SK-N-SH (cell line): Measurements from ENCODE around the gene ZNF248.

Experiments used
- CTCF ChIP-seq: fragments of 200-600 bp; sonication (generic); IDR thresholded peaks from 2 replicates; pipeline ENCODE4 v1.6.1; 2017; ENCODE audit warnings: antibody characterized with exemption, mild to moderate bottlenecking, moderate library complexity
- EP300 ChIP-seq, 2 experiments: IDR thresholded peaks; 2 replicates each; pipeline versions ENCODE4 v1.4.0 to v1.6.1; 2012; ENCODE audit warnings: borderline replicate concordance in 1 of 2, low read depth in 1 of 2, low read length in 1 of 2
- FOXJ3 ChIP-seq: sonication (generic); formaldehyde crosslinking; IDR thresholded peaks from 2 replicates; pipeline ENCODE4 v1.5.1; 2020; ENCODE audit warnings: mild to moderate bottlenecking, missing genetic modification reagents
- IRF3 ChIP-seq: fragments of 150-350 bp; IDR thresholded peaks from 2 replicates; pipeline ENCODE4 v1.6.1; 2016; ENCODE audit warnings: mild to moderate bottlenecking, low read depth, low read length
- JUND ChIP-seq: IDR thresholded peaks from 2 replicates; pipeline ENCODE4 v1.4.0; 2012
- POLR2AphosphoS5 ChIP-seq: IDR thresholded peaks from 2 replicates; pipeline ENCODE4 v1.6.1; 2012; ENCODE audit warnings: low read depth, low read length
- RAD21 ChIP-seq: IDR thresholded peaks from 2 replicates; pipeline ENCODE4 v1.6.1; 2012; ENCODE audit warnings: mild to moderate bottlenecking, low read length
- TCF12 ChIP-seq: IDR thresholded peaks from 2 replicates; pipeline ENCODE4 v1.4.0; 2012

DNA sequence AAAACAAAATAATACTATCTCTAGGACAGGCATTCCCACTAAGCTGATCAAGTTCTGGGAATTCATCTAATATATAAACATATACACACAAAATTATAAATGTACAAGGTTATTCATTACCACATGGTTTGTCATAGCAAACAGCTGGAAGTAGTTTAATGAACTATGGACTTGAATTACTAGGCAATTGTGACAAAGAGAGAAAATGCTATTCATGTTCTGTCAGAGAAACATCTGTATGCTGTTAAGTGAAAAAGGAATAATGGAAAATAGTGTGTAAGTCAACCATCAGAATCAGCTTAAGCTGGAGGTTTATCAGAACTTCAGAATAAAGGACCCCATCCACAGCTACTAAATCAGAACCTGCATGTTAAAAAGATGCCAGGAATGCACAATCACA, 2.8 kb downstream of the ZNF248 start:
- TF ChIP-seq TCF12 (no peak), FOXJ3 (CRISPR knock-in tag) (no peak), CTCF (no peak), RAD21 (no peak), JUND (no peak), POLR2AphosphoS5 (no peak), EP300 (IDR thresholded peaks at IDR 0.05; ENCODE audit: borderline replicate concordance in 1 of 2, low read depth in 1 of 2, low read length in 1 of 2) (no peak), IRF3 (no peak)
